Measurements from ENCODE around the gene LRRC74B. TPM values are rescaled to one million over a fixed set of nuclear protein-coding genes. Genes with fewer than 3 reads are reported as not detected.

Gene LRRC74B
- total and polyA plus RNA-seq, 2 experiments from 2014 or later: not detected

DNA sequence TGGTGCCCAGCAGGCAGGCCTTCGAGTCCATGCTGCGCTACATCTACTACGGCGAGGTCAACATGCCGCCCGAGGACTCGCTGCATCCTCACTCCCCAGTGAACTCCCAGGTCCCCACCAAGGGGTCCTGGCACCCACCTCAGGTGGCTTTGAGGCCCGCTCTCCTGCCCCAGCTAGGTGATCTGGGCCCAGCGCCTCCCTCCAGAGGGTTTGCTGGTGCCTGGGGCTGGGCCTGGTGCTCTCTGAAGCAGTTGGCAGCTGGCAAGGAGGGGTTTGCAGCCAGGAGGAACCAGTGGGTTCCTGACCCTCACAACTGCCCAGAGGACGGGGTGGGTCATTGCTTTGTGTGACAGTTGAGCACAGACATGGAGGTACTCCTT, 49.7 kb upstream of the LRRC74B start:
- Mint-ChIP-seq H3K9me3 (no peaks in the 10 kb centered on the region), H3K4me1 (no peaks in the 10 kb centered on the region), H3K4me3 (no peak overlapping the region), H3K36me3 (ENCODE audit: low read depth) (peaks cover 17% of the 10 kb centered on the region; the same call in 1 of the 3 replicates), H3K27me3 (ENCODE audit: insufficient read depth, low read depth, poor library complexity) (peaks cover 8% of the 10 kb centered on the region), H3K27ac (no peak overlapping the region)
- DNase-seq (ENCODE audit: low spot score) (no peak), ATAC-seq (no peak)
- no peak overlapping the region for H3K27ac ChIP-seq (ENCODE audit: low read depth)
- H3K79me2 ChIP-seq (replicated peaks; ENCODE audit: insufficient read depth): no peaks in the 10 kb centered on the region
- H3K4me2 ChIP-seq: no peak overlapping the region
- peaks cover 6% of the 10 kb centered on the region; the same call in 1 of the 2 replicates for H3K4me1 ChIP-seq (ENCODE audit: insufficient read depth)
- H3F3A ChIP-seq (replicated peaks; ENCODE audit: low read depth): no peaks in the 10 kb centered on the region
- H3K27me3 ChIP-seq (ENCODE audit: insufficient read depth): no peaks in the 10 kb centered on the region
- no peaks in the 10 kb centered on the region for H3K9me2 ChIP-seq (ENCODE audit: insufficient read depth)
- no peak overlapping the region for H2AFZ ChIP-seq
- H3K4me3 ChIP-seq: no peak overlapping the region
- no peaks in the 10 kb centered on the region for H3K36me3 ChIP-seq (ENCODE audit: insufficient read depth)
- TF ChIP-seq ZNF114 (CRISPR knock-in tag; IDR thresholded peaks at IDR 0.05) (no peak), ZNF331 (CRISPR knock-in tag; IDR thresholded peaks at IDR 0.05; ENCODE audit: low read depth) (no peak), EZH2phosphoT487 (IDR thresholded peaks at IDR 0.05; ENCODE audit: unreplicated experiment) (no peak), STAT1 (IDR thresholded peaks at IDR 0.05; ENCODE audit: unreplicated experiment) (no peak), NANOG (IDR thresholded peaks at IDR 0.05; ENCODE audit: borderline replicate concordance) (no peak), POLR2AphosphoS5 (IDR thresholded peaks at IDR 0.05; ENCODE audit: low read depth) (no peak), CREB1 (CRISPR knock-in tag; IDR thresholded peaks at IDR 0.05; ENCODE audit: low read depth) (no peak), EZH2 (IDR thresholded peaks at IDR 0.05; ENCODE audit: low read depth, unreplicated experiment) (no peak), JUNB (IDR thresholded peaks at IDR 0.05; ENCODE audit: unreplicated experiment) (no peak)
- TF ChIP-seq, protein P1, sequence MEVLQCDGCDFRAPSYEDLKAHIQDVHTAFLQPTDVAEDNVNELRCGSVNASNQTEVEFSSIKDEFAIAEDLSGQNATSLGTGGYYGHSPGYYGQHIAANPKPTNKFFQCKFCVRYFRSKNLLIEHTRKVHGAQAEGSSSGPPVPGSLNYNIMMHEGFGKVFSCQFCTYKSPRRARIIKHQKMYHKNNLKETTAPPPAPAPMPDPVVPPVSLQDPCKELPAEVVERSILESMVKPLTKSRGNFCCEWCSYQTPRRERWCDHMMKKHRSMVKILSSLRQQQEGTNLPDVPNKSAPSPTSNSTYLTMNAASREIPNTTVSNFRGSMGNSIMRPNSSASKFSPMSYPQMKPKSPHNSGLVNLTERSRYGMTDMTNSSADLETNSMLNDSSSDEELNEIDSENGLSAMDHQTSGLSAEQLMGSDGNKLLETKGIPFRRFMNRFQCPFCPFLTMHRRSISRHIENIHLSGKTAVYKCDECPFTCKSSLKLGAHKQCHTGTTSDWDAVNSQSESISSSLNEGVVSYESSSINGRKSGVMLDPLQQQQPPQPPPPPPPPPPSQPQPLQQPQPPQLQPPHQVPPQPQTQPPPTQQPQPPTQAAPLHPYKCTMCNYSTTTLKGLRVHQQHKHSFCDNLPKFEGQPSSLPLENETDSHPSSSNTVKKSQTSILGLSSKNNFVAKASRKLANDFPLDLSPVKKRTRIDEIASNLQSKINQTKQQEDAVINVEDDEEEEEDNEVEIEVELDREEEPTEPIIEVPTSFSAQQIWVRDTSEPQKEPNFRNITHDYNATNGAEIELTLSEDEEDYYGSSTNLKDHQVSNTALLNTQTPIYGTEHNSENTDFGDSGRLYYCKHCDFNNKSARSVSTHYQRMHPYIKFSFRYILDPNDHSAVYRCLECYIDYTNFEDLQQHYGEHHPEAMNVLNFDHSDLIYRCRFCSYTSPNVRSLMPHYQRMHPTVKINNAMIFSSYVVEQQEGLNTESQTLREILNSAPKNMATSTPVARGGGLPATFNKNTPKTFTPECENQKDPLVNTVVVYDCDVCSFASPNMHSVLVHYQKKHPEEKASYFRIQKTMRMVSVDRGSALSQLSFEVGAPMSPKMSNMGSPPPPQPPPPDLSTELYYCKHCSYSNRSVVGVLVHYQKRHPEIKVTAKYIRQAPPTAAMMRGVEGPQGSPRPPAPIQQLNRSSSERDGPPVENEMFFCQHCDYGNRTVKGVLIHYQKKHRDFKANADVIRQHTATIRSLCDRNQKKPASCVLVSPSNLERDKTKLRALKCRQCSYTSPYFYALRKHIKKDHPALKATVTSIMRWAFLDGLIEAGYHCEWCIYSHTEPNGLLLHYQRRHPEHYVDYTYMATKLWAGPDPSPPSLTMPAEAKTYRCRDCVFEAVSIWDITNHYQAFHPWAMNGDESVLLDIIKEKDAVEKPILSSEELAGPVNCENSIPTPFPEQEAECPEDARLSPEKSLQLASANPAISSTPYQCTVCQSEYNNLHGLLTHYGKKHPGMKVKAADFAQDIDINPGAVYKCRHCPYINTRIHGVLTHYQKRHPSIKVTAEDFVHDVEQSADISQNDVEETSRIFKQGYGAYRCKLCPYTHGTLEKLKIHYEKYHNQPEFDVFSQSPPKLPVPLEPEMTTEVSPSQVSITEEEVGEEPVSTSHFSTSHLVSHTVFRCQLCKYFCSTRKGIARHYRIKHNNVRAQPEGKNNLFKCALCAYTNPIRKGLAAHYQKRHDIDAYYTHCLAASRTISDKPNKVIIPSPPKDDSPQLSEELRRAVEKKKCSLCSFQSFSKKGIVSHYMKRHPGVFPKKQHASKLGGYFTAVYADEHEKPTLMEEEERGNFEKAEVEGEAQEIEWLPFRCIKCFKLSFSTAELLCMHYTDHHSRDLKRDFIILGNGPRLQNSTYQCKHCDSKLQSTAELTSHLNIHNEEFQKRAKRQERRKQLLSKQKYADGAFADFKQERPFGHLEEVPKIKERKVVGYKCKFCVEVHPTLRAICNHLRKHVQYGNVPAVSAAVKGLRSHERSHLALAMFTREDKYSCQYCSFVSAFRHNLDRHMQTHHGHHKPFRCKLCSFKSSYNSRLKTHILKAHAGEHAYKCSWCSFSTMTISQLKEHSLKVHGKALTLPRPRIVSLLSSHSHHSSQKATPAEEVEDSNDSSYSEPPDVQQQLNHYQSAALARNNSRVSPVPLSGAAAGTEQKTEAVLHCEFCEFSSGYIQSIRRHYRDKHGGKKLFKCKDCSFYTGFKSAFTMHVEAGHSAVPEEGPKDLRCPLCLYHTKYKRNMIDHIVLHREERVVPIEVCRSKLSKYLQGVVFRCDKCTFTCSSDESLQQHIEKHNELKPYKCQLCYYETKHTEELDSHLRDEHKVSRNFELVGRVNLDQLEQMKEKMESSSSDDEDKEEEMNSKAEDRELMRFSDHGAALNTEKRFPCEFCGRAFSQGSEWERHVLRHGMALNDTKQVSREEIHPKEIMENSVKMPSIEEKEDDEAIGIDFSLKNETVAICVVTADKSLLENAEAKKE (CRISPR knock-in tag; IDR thresholded peaks at IDR 0.05): no peak
- TF ChIP-seq, protein P2, sequence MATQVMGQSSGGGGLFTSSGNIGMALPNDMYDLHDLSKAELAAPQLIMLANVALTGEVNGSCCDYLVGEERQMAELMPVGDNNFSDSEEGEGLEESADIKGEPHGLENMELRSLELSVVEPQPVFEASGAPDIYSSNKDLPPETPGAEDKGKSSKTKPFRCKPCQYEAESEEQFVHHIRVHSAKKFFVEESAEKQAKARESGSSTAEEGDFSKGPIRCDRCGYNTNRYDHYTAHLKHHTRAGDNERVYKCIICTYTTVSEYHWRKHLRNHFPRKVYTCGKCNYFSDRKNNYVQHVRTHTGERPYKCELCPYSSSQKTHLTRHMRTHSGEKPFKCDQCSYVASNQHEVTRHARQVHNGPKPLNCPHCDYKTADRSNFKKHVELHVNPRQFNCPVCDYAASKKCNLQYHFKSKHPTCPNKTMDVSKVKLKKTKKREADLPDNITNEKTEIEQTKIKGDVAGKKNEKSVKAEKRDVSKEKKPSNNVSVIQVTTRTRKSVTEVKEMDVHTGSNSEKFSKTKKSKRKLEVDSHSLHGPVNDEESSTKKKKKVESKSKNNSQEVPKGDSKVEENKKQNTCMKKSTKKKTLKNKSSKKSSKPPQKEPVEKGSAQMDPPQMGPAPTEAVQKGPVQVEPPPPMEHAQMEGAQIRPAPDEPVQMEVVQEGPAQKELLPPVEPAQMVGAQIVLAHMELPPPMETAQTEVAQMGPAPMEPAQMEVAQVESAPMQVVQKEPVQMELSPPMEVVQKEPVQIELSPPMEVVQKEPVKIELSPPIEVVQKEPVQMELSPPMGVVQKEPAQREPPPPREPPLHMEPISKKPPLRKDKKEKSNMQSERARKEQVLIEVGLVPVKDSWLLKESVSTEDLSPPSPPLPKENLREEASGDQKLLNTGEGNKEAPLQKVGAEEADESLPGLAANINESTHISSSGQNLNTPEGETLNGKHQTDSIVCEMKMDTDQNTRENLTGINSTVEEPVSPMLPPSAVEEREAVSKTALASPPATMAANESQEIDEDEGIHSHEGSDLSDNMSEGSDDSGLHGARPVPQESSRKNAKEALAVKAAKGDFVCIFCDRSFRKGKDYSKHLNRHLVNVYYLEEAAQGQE (IDR thresholded peaks at IDR 0.05; ENCODE audit: unreplicated experiment): no peak
- TF ChIP-seq, protein P3, sequence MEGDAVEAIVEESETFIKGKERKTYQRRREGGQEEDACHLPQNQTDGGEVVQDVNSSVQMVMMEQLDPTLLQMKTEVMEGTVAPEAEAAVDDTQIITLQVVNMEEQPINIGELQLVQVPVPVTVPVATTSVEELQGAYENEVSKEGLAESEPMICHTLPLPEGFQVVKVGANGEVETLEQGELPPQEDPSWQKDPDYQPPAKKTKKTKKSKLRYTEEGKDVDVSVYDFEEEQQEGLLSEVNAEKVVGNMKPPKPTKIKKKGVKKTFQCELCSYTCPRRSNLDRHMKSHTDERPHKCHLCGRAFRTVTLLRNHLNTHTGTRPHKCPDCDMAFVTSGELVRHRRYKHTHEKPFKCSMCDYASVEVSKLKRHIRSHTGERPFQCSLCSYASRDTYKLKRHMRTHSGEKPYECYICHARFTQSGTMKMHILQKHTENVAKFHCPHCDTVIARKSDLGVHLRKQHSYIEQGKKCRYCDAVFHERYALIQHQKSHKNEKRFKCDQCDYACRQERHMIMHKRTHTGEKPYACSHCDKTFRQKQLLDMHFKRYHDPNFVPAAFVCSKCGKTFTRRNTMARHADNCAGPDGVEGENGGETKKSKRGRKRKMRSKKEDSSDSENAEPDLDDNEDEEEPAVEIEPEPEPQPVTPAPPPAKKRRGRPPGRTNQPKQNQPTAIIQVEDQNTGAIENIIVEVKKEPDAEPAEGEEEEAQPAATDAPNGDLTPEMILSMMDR (conservative IDR thresholded peaks at IDR 0.05; ENCODE audit: low read depth in 2 of 2): no peak
- TF ChIP-seq, protein P4, sequence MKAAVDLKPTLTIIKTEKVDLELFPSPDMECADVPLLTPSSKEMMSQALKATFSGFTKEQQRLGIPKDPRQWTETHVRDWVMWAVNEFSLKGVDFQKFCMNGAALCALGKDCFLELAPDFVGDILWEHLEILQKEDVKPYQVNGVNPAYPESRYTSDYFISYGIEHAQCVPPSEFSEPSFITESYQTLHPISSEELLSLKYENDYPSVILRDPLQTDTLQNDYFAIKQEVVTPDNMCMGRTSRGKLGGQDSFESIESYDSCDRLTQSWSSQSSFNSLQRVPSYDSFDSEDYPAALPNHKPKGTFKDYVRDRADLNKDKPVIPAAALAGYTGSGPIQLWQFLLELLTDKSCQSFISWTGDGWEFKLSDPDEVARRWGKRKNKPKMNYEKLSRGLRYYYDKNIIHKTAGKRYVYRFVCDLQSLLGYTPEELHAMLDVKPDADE (IDR thresholded peaks at IDR 0.05): no peak
- H4K20me1 ChIP-seq (replicated peaks; ENCODE audit: insufficient read depth): no peaks in the 10 kb centered on the region
